GM12873 (cell line): ENCODE results near the gene TMEM108.
A peak's percentile ranks its signal among the peaks of the same experiment; 100 is the strongest.

Experiments
- TF ChIP-seq, protein P1 (sequence below): IDR thresholded peaks from 2 replicates; pipeline ENCODE4 v1.5.1; 2012; ENCODE audit warnings: low read depth, mild to moderate bottlenecking, moderate library complexity, low read length, control low read depth; ENCODE audit not compliant: insufficient read depth; ENCODE audit errors: missing control alignments

The TMEM108 gene

DNA sequence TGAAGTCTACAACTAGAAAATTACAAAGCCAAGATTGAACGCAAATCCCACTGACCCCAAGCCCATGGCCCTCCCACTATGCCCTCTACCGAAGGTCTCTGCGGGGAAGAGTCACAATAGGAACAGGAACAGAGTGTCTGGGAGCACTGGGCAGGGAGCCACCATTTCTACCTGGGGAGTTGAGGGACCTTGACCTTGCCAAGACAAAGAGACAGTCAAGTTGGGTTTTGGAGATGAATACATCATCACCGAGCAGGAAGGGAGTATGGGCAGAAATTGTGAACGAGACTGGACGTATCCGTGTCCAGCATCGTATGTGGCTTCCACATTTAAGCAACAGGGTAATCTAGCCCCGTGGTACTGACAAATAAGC is 330.9 kb downstream of the TMEM108 start:
- TF ChIP-seq, protein P1, sequence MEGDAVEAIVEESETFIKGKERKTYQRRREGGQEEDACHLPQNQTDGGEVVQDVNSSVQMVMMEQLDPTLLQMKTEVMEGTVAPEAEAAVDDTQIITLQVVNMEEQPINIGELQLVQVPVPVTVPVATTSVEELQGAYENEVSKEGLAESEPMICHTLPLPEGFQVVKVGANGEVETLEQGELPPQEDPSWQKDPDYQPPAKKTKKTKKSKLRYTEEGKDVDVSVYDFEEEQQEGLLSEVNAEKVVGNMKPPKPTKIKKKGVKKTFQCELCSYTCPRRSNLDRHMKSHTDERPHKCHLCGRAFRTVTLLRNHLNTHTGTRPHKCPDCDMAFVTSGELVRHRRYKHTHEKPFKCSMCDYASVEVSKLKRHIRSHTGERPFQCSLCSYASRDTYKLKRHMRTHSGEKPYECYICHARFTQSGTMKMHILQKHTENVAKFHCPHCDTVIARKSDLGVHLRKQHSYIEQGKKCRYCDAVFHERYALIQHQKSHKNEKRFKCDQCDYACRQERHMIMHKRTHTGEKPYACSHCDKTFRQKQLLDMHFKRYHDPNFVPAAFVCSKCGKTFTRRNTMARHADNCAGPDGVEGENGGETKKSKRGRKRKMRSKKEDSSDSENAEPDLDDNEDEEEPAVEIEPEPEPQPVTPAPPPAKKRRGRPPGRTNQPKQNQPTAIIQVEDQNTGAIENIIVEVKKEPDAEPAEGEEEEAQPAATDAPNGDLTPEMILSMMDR = no peak

DNA sequence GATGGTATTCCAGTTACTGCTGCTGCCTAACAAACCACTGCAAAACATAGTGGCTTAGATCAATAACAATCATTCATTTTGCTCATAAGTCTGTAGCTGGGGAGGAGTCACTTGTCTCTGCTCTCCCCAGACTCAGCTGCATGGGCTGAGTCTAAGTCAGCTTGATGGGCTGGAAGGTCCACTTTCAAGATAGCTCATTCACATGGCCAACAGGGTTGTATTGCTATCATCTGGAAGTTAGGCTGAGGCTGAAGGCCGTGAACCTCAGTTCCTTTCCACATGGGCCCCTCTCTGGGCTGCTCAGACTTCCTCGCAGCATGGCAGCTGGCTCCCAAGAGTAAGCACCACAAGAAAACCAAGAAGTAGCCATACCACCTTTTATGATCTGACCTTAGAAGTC is 333.0 kb downstream of the TMEM108 start:
- TF ChIP-seq, protein P1 = no peak

GRCh38 chr3:133371676-133372075 is 333.5 kb downstream of the TMEM108 start:
- TF ChIP-seq, protein P1 = no peak

GRCh38 chr3:133374708-133375402 is 336.7 kb downstream of the TMEM108 start:
- TF ChIP-seq, protein P1 = no peak

DNA sequence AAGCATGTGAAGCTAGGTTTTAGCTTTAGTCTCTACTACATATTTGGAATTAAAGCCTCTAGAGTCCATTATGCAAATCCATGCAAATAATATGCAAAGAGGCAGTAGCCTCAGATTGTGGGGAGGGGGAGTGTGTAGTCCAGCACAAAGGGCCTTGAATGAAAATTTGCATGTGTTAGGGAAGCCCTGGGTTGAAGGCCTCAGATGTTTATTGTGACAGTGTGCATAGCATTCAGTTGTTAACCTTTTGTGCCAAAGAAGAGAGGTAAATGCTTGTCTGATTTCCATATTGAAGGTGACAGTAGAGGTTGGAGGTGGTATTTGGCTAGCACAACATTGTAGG is 337.2 kb downstream of the TMEM108 start:
- TF ChIP-seq, protein P1 = no peak

DNA sequence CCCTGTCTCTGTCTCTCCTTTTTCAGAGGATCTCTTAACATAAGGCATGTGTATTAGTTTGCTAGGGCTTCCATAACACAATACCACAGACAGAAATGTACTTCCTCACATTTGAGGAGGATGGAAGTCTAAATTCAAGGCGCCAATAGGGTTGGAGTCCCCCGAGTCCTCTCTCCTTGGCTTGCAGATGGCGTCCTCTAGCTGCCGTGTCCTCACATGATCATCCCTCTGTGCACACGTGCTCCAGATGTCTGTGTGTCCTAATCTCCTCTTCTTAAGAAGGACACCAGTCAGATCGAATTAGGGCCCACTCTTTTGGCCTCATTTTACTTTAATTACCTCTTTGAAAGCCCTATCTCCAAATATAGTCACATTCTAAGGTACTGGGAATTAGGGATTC is 338.6 kb downstream of the TMEM108 start:
- TF ChIP-seq, protein P1 = no peak

DNA sequence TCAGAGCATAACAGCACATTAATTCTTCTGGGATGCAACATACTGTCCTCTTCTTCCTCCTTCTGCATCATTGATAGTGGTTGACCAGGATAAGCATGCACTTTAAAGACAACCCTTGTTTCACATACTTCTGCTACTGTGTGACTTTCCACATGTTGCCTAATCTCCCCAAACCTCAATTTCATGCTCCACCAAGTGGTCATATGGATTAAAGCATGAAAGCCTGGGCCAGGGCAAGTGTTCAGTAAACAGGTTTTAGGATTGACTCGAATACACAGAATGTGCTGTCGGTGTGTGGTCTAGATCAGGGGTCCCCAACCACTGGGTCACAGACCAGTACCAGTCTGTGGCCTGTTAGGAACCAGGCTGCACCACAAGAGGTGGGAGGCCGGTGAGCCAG is 339.2 kb downstream of the TMEM108 start:
- TF ChIP-seq, protein P1 = peak; percentile 48

DNA sequence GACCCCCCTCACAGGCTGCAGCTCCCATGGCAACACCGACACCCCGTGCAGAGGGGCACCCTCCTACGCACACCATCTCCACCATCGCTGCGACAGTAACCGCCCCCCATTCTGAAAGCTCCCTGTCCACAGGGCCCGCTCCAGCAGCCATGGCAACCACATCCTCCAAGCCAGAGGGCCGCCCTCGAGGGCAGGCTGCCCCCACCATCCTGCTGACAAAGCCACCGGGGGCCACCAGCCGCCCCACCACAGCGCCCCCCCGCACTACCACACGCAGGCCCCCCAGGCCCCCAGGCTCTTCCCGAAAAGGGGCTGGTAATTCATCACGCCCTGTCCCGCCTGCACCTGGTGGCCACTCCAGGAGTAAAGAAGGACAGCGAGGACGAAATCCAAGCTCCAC is 341.7 kb downstream of the TMEM108 start:
- TF ChIP-seq, protein P1 = no peak
